Measurements from ENCODE around the gene KRT33A. TPM values are rescaled to one million over a fixed set of nuclear protein-coding genes. Genes with fewer than 3 reads are reported as not detected.

KRT33A gene
- total RNA-seq, 1 experiment from 2014 or later, result not detected

Other genes starting within 250 kb of the KRT33A start
- not detected in 2 replicates for gene KRTAP4-16, start 248.6 kb downstream of the KRT33A start, total RNA-seq (2014; rRNA removed; shearing (Covaris generic))
- gene KRTAP4-9, start 245.4 kb downstream of the KRT33A start, total RNA-seq (2014; rRNA removed; shearing (Covaris generic)), result not detected in 2 replicates
- not detected in 2 replicates for gene KRTAP4-11, start 232.5 kb downstream of the KRT33A start, total RNA-seq (2014; rRNA removed; shearing (Covaris generic))
- gene KRTAP4-12, start 226.6 kb downstream of the KRT33A start, total RNA-seq (2014; rRNA removed; shearing (Covaris generic)), result not detected in 2 replicates
- not detected in 2 replicates for gene KRTAP4-6, start 210.3 kb downstream of the KRT33A start, total RNA-seq (2014; rRNA removed; shearing (Covaris generic))
- not detected in 2 replicates for gene KRTAP4-5, start 201.0 kb downstream of the KRT33A start, total RNA-seq (2014; rRNA removed; shearing (Covaris generic))
- not detected in 2 replicates for gene KRTAP4-4, start 190.1 kb downstream of the KRT33A start, total RNA-seq (2014; rRNA removed; shearing (Covaris generic))
- gene KRTAP4-3, start 182.6 kb downstream of the KRT33A start, total RNA-seq (2014; rRNA removed; shearing (Covaris generic)), result not detected in 2 replicates
- not detected in 2 replicates for gene KRTAP4-2, start 172.6 kb downstream of the KRT33A start, total RNA-seq (2014; rRNA removed; shearing (Covaris generic))
- not detected in 2 replicates for gene KRTAP4-1, start 165.9 kb downstream of the KRT33A start, total RNA-seq (2014; rRNA removed; shearing (Covaris generic))
- not detected in 2 replicates for gene KRTAP9-1, start 160.9 kb downstream of the KRT33A start, total RNA-seq (2014; rRNA removed; shearing (Covaris generic))
- gene KRTAP9-2, start 124.2 kb downstream of the KRT33A start, total RNA-seq (2014; rRNA removed; shearing (Covaris generic)), result not detected in 2 replicates
- gene KRTAP9-3, start 118.4 kb downstream of the KRT33A start, total RNA-seq (2014; rRNA removed; shearing (Covaris generic)), result not detected in 2 replicates
- gene KRTAP9-8, start 112.8 kb downstream of the KRT33A start, total RNA-seq (2014; rRNA removed; shearing (Covaris generic)), result not detected in 2 replicates
- gene KRTAP9-4, start 101.1 kb downstream of the KRT33A start, total RNA-seq (2014; rRNA removed; shearing (Covaris generic)), result not detected in 2 replicates
- gene KRTAP9-9, start 95.4 kb downstream of the KRT33A start, total RNA-seq (2014; rRNA removed; shearing (Covaris generic)), result not detected in 2 replicates
- gene KRTAP9-6, start 85.5 kb downstream of the KRT33A start, total RNA-seq (2014; rRNA removed; shearing (Covaris generic)), result not detected in 2 replicates
- gene KRTAP9-7, start 75.1 kb downstream of the KRT33A start, total RNA-seq (2014; rRNA removed; shearing (Covaris generic)), result not detected in 2 replicates
- not detected in 2 replicates for gene KRTAP29-1, start 48.0 kb downstream of the KRT33A start, total RNA-seq (2014; rRNA removed; shearing (Covaris generic))
- gene KRTAP16-1, start 41.5 kb downstream of the KRT33A start, total RNA-seq (2014; rRNA removed; shearing (Covaris generic)), result not detected in 2 replicates
- not detected in 2 replicates for gene KRTAP17-1, start 35.1 kb downstream of the KRT33A start, total RNA-seq (2014; rRNA removed; shearing (Covaris generic))
- gene KRT33B, start 19.0 kb upstream of the KRT33A start, total RNA-seq (2014; rRNA removed; shearing (Covaris generic)), result not detected in 2 replicates
- gene KRT34, start 31.5 kb upstream of the KRT33A start, total RNA-seq (2014; rRNA removed; shearing (Covaris generic)), result not detected in 2 replicates
- not detected in 2 replicates for gene KRT31, start 46.8 kb upstream of the KRT33A start, total RNA-seq (2014; rRNA removed; shearing (Covaris generic))
- not detected in 2 replicates for gene KRT37, start 73.8 kb upstream of the KRT33A start, total RNA-seq (2014; rRNA removed; shearing (Covaris generic))
- not detected in 2 replicates for gene KRT38, start 90.2 kb upstream of the KRT33A start, total RNA-seq (2014; rRNA removed; shearing (Covaris generic))
- not detected in 2 replicates for gene KRT32, start 116.6 kb upstream of the KRT33A start, total RNA-seq (2014; rRNA removed; shearing (Covaris generic))
- not detected in 2 replicates for gene KRT35, start 130.3 kb upstream of the KRT33A start, total RNA-seq (2014; rRNA removed; shearing (Covaris generic))
- not detected in 2 replicates for gene KRT36, start 139.1 kb upstream of the KRT33A start, total RNA-seq (2014; rRNA removed; shearing (Covaris generic))
- not detected in 2 replicates for gene KRT13, start 154.8 kb upstream of the KRT33A start, total RNA-seq (2014; rRNA removed; shearing (Covaris generic))
- 0.13 and 0.61 TPM in 2 replicates for gene KRT15, start 168.1 kb upstream of the KRT33A start, total RNA-seq (2014; rRNA removed; shearing (Covaris generic))
- gene KRT19, start 177.5 kb upstream of the KRT33A start, total RNA-seq (2014; rRNA removed; shearing (Covaris generic)), result not detected in 2 replicates
- gene KRT9, start 221.2 kb upstream of the KRT33A start, total RNA-seq (2014; rRNA removed; shearing (Covaris generic)), result not detected in 2 replicates
- gene KRT14, start 236.1 kb upstream of the KRT33A start, total RNA-seq (2014; rRNA removed; shearing (Covaris generic)), result not detected in 2 replicates

Measured in SK-MEL-5 (cell line).